GM12891 (cell line): Measurements from ENCODE around the gene EID1.

ENCODE experiments used
- POLR2A ChIP-seq: IDR thresholded peaks from 2 replicates; pipeline ENCODE4 v1.6.1; 2011; ENCODE audit warnings: low read depth, low read length, control low read depth
- POLR2AphosphoS5 ChIP-seq: IDR thresholded peaks from 2 replicates; pipeline ENCODE4 v1.6.1; 2011; ENCODE audit warnings: low read depth, low read length, control low read depth
- SPI1 ChIP-seq: IDR thresholded peaks from 2 replicates; pipeline ENCODE4 v1.6.1; 2011; ENCODE audit warnings: low read depth, low read length, control low read depth
- TAF1 ChIP-seq: IDR thresholded peaks from 2 replicates; pipeline ENCODE4 v1.6.1; 2011; ENCODE audit warnings: low read depth, low read length, control low read depth

DNA sequence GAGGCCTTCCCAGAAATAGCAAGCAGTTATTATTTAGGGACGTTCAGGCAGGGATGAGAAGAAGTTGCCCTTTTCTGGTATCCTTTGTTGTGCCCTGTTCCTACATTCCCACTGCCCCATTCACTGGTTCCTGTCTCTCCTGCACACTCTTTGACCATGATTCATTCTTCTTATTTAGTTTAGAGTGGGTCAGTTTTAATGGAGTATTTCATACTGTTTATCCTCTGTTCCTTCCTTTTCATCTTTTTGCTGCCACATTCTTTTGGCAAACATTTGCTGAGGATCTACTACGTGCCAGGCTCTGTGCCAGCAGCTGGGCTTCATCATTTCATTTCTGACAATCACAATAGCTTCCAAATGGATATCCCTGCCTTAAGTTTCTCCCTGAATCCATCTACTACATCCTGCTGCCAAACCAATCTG, 11.8 kb upstream of the EID1 start:
- TF ChIP-seq POLR2A (no peak), POLR2AphosphoS5 (no peak), TAF1 (no peak), SPI1 (no peak)
